ENCODE results near the gene PRM1.
"Not testable (repeated sequence)": the region's sequence is repeated elsewhere in the genome, so short reads cannot be mapped to it uniquely, and the experiment has no call there.

The PRM1 gene

DNA sequence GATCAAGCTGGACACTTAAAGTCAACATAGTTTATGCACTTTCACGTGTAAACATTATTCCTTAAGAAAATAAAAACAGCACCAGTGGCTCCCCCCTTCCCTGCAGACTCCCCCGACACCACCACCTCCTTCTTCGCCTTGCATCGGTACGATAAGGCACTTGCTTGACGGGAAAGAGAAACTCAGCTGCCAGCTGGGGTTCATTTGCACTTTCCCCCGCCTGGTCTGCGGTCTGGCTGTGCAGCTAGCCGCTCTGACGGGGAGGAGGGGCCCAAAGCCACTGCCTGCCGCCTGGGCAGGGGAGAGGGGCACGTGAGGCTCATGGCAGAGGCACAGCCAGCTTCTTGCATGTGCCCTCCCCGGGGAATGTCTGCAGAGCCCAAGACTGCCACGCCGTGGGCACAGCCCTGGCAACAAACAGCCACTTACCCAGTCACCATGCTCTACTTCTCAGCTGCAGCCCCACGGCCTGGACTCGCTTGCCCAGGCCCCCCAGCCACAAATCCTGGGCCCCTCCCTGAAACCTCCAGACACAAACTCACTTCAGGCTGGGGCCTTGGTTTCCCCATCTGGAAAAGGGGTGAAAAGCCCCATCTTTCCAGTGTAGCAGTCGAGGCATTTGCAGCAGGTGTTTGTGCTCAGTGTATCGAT, 16.5 kb upstream of the PRM1 start:
- peak; percentile 62 for DNase-seq (ENCODE audit: low spot score)

DNA sequence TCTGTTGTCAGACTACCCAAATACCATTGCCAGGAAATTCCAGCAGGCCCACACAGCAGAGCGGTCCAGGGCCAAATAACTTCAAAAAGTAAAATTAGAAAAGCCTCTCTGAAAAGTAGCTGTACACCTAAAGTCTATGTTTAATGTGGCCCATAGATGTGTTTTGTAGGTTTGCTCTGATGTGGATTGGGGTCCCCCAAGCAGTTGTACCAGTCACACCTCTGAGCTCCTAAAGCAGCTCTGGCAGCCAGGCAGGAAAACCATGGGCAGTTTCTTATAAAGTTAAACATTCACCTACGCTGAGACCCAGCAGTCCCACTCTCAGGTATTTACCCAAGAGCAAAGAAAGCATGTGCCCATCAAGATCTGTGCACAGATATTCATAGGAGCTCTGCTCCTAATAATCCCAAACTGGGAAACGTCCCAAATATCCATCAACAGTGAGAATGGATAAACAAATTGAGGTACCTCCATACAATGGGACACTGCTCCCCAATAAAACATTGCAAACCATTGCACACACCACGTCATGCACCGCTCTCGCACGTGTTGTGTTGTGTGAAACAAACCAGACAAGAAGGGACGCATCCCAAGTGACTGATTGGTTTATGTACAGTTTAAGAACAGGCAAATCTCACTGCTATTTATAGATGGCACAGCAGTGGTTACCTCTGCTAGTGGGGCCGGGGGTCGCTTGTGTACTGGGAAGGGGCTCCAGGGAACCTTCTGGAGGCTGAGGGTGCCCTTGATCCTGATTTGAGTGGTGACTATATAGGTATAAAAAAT, 15.8 kb upstream of the PRM1 start:
- no peak for DNase-seq (ENCODE audit: low spot score)

DNA sequence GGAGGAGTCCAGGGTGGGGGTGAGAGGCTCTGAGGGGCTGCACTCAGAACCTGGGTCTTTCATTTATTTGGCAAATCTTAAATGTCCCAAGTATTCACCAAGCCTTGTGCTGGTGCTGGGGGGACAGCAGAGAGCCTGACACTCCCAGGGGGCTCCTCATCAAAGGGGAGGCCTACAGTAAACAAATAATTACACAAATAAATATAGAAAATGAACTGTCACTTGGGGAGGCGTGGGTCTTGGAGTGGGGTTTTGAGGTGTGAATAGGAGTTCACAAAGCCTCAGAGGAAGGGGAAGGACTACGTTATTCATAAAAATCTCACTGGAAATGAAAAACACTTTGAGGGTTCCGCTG, 15.2 kb upstream of the PRM1 start:
- DNase-seq (ENCODE audit: low spot score), result no peak

DNA sequence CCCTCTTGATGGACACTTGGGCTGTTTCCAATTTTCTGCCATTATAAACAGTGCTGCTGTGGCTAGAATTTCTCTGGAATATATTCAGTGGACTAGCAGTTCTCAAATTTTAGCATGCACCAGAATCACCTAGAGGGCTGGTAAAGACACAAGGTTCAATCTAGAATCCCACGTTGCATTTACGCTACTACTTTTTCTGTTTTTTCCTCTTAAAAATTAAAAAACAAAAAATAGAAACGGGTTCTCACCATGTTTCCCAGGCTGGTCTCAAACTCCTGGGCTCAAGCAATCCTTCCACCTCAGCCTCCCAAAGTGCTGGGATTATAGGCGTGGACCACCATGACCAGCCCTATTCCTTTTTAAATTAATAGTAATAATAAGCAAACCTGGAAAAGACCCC, 14.5 kb upstream of the PRM1 start:
- DNase-seq (ENCODE audit: low spot score), result no peak

DNA sequence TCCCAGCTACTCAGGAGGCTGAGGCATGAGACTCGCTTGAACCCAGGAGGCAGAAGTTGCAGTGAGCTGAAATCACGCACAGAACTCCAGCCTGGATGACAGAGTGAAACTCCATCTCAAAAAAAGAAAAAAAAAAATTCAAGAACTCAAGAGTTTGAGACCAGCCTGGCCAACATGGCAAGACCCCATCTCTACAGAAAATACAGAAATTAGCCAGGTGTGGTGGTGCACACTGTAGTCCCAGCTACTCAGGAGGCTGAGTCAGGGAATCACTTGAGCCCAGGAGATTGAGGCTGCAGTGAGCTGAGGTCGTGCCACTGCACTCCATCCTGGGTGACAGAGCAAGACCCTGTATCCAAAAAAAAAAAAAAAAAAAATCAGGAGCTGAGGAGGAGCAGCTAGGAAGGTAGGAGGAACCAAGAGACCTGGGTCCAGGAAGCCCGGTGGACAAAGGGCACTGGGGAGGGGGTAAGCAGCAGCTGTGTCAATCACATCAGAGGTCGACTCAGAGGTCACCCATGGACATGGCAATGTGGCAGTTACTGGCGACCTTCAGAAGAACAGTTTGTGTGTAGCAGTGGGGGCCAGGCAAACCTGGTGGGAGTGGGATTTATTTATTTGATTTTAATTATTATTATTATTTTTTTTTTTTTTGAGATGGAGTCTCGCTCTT, 11.1 kb upstream of the PRM1 start:
- DNase-seq (ENCODE audit: low spot score), result no peak

DNA sequence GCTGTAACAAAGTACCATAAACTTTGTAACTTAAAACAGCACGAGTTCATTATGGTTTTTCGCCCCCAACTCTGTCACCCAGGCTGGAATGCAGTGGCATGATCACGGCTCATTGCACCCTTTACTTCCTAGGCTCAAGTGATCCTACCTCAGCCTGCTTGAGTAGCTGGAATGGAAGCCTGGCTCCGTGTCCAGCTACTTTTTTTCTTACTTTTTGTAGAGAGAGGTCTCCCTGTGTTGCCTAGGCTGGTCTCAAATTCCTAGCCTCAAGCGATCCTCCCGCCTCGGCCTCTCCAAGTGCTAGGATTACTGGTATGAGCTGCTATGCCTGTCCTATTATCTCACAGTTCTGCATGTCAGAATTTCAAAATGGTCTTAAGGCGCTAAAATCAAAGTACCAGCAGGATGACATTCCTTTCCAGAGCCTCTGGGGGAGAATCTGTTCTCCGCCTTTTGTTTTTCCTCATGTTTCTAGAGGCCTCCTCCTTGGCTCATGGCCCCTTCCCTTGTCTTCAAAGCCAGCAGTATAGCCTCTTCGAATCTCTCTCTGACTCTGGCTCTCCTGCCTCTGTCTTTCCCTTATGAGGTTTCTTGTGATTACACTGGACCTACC, 10.1 kb upstream of the PRM1 start:
- DNase-seq (ENCODE audit: low spot score), result no peak

DNA sequence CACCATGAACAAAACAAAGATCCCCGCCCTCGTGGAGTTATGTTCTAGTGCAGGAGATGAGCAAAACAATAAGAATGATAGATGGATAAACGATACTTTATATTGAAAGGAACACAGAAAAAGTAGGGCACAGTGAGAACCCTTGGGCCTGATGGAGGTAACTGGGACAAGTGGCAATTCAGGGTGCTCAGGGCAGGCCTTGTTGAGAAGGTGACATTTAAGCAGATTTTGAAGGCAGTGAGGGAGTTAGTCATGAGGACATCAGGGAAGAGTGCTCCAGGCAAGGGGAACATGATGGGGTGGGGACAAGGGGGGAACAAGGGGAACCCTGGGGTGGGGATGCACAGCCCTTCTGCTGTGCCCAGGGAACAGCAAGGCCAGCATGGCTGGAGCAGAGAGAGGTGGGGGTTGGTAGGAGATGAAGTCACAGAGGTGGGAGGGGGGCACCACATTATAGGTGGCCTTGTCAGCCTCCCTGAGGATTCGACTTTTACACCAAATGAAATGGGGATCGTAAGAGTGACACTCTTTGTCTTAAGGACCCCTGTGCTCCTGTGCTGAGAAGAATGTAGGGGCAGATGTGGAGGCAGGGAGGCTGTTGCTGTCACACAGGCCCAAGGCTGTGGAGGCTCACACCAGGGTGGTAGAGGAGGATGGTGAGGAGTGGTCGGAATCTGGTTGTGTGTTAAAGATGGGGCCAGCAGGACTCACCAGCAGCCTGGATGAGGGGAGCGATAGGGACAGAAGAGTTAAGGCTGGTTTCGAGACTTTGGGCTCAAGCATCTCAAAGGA, 9.2 kb upstream of the PRM1 start:
- DNase-seq (ENCODE audit: low spot score), result no peak

DNA sequence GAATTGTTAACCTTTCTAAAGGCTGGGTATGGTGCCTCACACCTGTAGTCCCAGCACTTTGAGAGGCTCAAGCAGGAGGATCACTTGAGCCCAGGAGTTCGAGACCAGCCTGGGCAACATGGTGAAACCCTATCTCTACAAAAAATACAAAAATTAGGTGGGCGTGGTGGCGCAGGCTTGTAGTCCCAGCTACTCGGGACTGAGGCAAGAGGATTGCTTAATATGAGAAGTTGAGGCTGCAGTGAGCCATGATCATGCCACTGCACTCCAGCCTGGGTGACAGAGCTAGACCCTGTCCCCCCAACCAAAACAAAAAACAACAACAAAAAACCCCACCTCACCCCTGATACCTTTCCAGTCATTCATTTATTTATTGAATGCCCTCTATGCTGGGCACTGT, 8.6 kb upstream of the PRM1 start:
- not testable (repeated sequence) for DNase-seq (ENCODE audit: low spot score)

DNA sequence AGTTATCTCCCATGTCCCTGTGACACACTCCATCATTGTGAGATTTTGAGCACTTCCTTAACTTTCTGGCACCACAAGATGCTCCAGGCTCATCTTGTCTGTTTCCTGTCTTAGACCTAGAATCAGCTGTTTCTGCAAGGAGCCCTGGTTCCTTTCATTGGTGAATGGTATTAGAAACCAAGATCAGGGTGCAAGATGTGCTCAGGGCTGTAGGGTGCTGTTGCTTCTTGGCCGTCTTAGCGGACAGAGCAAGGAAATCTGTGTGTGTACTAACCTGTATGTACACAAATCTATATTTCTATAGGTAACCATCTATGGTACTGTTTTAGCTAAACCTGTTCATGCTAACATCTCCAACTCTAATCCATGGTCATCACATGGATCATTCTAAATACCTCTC, 8.1 kb upstream of the PRM1 start:
- no peak for DNase-seq (ENCODE audit: low spot score)

DNA sequence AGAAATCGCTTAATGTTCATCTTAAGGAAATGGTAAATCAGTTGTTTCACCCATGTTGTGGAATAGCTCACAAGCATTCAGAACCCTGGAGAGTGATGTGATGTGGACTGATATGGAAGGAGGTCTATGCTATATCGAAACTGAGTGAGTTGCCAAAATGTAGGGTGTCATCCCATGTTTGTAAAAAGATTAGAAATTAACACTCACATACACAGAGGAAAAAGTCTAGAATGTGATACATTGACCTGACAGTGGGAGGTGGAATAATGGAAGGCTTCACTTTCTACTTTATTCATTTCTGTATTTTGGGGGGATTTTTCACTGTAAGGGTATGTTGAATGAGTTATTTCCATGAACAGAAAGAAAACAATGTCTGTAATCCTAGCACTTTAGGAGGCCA, 4.7 kb upstream of the PRM1 start:
- no peak for DNase-seq (ENCODE audit: low spot score)

DNA sequence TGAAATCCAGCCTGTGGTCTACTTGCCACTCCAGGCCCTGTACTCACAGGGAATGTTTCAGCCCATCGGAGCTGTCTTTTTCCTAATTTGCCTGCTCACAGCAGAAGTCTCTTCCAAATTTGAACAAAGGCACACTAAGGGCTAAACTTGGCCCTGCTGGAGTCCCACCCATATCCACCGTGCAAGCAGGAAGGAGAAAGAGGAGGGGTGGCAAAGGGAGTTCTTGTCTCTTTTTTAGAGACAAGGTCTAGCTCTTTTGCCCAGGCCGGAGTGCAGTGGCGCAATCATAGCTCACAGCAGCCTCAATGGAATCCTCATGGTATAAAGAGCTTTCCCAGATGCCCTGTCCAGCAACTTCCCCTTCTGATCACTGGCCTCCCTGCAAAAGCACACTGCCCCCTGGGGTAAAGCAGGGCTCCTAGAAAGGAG, 2.7 kb upstream of the PRM1 start:
- no peak for DNase-seq (ENCODE audit: low spot score)

DNA sequence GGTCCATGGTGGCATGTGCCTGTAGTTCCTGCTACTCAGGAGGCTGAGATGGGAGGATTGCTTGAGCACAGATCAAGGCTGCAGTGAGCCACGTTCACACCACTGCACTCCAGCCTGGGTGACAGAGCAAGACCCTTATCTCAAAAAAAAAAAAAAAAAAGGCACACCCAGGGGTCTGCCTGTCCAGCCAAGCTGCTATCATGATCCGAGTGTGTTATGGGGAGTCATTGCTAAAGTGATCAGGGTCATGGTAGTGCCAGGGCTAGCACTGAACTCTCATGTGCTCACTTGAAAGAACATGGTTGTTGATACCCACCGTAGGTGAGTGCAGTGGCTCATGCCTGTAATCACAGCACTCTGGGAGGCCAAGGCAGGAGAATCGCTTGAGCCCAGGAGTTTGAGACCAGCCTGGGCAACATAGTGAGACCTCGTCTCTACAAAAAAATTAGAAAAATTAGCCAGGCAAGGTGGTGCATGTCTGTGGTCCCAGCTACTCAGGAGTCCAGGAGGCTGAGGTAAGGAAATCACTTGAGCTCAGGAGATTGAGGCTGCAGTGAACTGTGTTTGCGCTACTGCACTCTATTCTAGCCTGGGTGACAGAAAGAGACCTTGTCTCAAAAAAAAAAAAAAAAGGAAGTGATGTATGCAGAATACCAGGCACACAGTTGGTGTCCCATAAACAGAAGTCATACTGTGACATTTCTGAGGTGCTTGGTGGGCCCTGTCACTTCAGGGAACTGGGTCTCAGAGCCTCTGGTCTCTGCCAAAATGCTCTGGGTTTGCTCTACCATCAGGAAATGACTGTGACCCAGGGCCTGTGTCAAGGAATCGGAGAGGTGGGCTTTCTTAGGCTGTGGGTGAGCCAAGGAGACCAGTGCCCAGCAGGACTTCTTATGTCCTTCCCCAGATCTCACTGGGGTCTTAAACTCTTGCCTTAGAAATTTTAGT, 2.2 kb downstream of the PRM1 start:
- DNase-seq (ENCODE audit: low spot score), result no peak

DNA sequence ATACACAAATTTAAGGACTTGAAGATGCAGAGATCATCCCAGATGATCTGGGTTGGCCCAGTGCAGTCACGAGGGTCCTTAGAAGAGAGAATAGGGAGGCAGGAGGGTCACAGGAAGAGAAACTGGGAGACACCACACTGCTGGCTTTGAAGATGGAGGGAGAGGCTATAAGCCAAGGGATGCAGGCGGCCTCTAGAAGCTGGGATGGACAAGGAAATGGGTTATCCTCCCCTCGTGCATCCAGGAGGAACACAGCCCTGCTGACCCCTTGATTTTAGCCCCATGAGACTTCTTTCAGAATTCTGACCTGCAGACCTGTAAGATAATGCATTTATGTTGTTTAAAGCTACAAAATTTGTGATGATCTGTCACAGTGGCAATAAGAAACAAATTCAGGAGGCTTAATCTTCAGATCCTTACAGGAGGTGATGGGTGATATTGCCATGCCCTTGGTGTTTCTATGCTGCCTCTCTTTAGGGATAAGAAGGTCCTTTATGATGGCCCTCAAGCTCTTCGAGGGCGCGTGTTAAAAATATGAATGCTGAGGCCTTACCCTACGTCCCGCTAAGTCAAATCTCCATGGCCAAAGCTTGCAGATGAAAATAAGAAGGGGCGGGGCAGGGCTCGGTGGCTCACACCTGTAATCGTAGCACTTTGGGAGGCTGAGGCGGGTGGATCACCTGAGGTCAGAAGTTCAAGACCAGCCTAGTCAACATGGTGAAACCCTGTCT, 3.4 kb downstream of the PRM1 start:
- DNase-seq (ENCODE audit: low spot score), result no peak

DNA sequence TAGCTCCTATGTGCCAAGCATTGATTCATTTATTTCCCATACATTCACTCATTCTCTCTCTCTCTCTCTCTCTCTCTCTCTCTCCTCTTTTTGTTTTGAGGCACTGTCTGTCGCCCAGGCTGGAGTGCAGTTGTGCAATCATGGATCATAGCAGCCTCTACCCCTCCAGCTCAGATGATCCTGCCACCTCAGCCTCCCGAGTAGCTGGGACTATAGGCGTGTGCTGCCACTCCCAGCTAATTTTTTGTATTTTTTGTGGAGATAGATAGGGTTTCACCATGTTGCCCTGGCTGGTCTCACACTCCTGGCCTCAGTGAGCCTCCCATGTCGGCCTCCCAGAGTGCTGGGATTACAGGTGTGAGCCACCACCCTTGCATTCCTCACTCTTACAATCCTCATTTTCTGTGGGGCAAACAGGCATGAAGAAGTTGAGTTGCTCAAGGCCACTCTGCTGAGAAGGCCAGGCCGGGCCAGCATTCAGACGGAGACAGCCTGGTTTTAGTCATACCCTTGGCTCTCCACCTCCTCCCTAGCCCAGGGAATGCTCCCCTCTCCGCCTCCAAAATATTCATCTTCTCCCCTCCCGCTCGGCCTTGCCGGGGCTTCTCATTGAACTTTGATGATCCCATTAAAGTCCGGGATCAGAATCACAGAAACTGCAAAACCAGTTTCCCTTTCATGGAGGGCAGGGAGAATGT, 4.1 kb downstream of the PRM1 start:
- DNase-seq (ENCODE audit: low spot score), result no peak

DNA sequence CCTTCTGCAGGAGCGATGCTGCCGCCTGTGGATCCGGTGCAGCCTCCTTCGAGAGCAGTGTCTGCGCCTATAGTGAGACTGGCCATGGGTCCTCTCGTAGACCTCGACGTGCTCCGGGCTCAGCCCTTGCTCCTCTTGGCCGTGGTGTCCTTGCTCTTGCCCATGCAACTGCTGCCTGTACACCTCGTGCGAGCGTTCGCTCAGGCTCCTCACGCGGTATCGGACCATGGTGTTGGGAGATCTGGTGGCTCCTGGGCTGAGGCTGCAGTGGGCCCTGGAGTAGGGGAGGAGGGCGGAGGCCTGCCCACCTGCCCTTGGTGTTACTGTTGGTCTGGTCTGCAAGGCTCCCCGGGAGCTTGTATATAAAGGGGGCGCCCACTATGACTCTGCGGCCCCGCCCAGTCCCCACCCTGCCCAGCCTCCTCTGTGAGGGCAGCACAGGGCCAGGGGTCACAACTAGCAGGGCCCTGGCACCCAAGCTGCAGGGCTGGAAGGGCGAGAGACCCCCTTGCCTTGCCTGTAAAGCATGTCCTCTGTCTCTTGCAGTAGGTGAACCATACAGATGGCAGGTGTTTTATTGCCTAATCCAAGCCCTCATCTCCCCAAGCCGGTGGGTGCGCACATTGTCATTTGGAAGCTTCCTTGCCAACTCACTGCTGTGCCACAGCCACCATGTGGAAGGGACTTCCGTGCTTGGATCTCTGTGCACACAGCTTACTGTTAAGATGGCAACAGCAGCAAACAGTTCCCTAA, 4.8 kb downstream of the PRM1 start, which contains the start of gene PRM2:
PRM2 (minus strand) TSS at position 338 of the 753 bp plus-strand sequence; CDS start at position 228, 110 bp downstream.
- DNase-seq (ENCODE audit: low spot score), result no peak

DNA sequence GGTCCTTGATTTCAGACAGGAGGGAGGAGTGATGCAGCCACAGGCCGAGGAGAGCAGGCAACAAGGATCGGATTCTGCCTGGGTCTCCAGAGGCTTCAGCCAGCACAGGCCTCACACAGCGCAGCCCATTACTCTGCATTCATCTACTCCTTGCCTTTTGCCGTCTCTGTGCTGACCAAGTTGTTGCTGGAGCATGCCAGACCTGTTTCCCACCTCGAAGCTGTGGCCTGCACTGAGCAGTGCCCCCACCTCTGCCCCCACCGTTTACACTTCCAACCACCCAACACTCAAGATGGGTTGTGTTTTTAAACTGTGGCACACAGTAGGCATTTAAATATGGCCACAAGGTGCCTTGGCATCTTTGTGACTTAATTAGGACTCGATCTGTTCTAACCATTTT, 6.2 kb downstream of the PRM1 start:
- no peak for DNase-seq (ENCODE audit: low spot score)

DNA sequence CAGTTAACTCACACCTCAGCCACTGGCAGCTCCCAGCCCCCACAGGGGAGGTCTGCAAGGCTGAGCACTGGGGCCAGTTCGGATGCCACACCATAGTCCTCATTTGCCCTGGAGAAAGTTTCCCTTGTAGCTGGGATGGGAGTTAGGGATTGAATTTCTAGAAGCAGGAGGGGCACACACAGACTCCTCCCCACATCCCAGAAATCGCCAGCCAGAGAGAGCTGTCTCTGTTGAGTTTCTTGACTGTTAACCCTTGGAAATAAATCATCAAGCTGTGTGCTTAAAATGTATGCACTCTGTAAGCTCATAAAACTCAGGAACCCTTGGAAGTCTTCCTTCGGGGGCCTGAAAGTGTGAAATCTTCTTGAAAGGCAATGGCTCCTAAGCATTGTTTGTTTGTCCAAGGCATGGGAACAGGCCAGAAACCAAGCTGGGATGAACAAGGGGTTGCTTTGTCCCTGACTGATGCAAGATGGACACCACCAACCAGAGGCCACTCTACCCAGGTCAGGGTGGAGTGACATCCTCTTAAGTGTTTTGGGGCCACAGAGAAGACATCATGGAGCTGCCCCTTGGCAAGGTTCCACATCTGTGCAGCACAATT, 7.3 kb downstream of the PRM1 start:
- peak; percentile 56 for DNase-seq (ENCODE audit: low spot score)

All from pons (tissue), 1 donor.